Natural killer cell treated with Interleukin-12 subunit alpha and Interleukin-12 subunit beta and Interleukin-15 and Interleukin-18, amount 100 ng/mL, for 72 hours (primary cell): Measurements from ENCODE around the gene ACAT2. TPM values are rescaled to one million over a fixed set of nuclear protein-coding genes. Genes with fewer than 3 reads are reported as not detected.
"Not testable (repeated sequence)": the region's sequence is repeated elsewhere in the genome, so short reads cannot be mapped to it uniquely, and the experiment has no call there.

ENCODE experiments used
- ATAC-seq, 2 donors: fragments of 150-1000 bp; cut with Tn5 transposase in 1 of 2; sonication (Bioruptor Pico), chemical (Tn5 transposase) in 1 of 2; 2 replicates each; pipeline ENCODE4 v1.10.0; 2021
- DNase-seq: peaks from one replicate; pipeline ENCODE4 v3.0.0; 2022; ENCODE audit warnings: low spot score
- H3K27ac Mint-ChIP-seq, 2 donors: 1 replicate in 1 of 2; 2 replicates in 1 of 2; pipeline ENCODE4 v1.8.0; 2022; ENCODE audit warnings: mixed read lengths in 2 of 2, mild to moderate bottlenecking in 1 of 2, moderate library complexity in 1 of 2
- H3K27me3 Mint-ChIP-seq, 2 donors: 1 replicate in 1 of 2; 2 replicates in 1 of 2; pipeline ENCODE4 v1.8.0; 2022; ENCODE audit warnings: mixed read lengths in 2 of 2
- H3K36me3 Mint-ChIP-seq: one replicate; pipeline ENCODE4 v1.8.0; 2022; ENCODE audit warnings: mixed read lengths
- H3K4me1 Mint-ChIP-seq, 2 donors: 1 replicate in 1 of 2; 2 replicates in 1 of 2; pipeline ENCODE4 v1.8.0; 2022; ENCODE audit warnings: low read depth in 2 of 2, mixed read lengths in 2 of 2, mild to moderate bottlenecking in 1 of 2
- H3K4me3 Mint-ChIP-seq: one replicate; pipeline ENCODE4 v1.8.0; 2022; ENCODE audit warnings: mixed read lengths
- H3K9me3 Mint-ChIP-seq: 2 replicates; pipeline ENCODE4 v1.8.0; 2022; ENCODE audit warnings: mixed read lengths
- total RNA-seq, 2 donors: library from RNA; stranded (reverse); gene quantifications; one replicate each; pipeline ENCODE4 v1.2.3, GENCODE V29; 2022

The ACAT2 gene
- total RNA-seq, 2 donors from 2014 or later: 70.0 to 88.7 TPM

GRCh38 chr6:159746759-159747158 lies 15.1 kb upstream of the ACAT2 start:
- no peak for DNase-seq
- peaks cover 12 to 14% of the 10 kb centered on the region in 2 donors for H3K4me1 Mint-ChIP-seq
- no peak for ATAC-seq
- H3K9me3 Mint-ChIP-seq: no peaks in the 10 kb centered on the region
- H3K4me3 Mint-ChIP-seq: no peak overlapping the region
- H3K36me3 Mint-ChIP-seq: peaks cover 39% of the 10 kb centered on the region
- H3K27me3 Mint-ChIP-seq: no peaks in the 10 kb centered on the region
- no peak overlapping the region for H3K27ac Mint-ChIP-seq

GRCh38 chr6:159748127-159748526 lies 13.7 kb upstream of the ACAT2 start:
- Mint-ChIP-seq H3K36me3 (peaks cover 42% of the 10 kb centered on the region), H3K4me1 (peaks cover 12 to 14% of the 10 kb centered on the region in 2 donors), H3K27ac (peak overlapping the region in 1 of 2 donors; percentile 39)
- ATAC-seq, H3K9me3 Mint-ChIP-seq, H3K27me3 Mint-ChIP-seq, H3K4me3 Mint-ChIP-seq, DNase-seq: not testable (repeated sequence)

DNA sequence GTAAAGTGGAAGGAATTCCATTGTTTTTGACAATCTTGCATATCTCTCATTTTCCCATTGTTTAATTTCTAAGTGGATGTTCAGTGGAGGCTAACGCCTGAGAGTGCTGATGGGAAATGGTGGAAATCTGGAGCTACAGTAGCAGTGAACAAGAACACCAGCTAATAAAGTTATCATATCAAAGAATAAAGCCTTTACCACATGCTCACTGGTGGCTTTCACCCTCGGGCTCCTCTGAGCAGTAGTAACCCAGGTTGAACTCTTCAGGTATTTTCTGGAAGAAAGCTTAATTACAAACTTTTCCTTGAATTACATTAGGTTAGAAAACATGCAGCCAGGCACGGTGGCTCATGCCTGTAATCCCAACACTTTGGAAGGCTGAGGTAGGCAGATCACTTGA lies 10.4 kb upstream of the ACAT2 start:
- no peak for ATAC-seq

GRCh38 chr6:159753081-159753872 lies 8.6 kb upstream of the ACAT2 start:
- H3K4me3 Mint-ChIP-seq: no peak overlapping the region
- ATAC-seq (no peak), DNase-seq (no peak)
- peaks cover 2 to 3% of the 10 kb centered on the region in 2 donors for H3K4me1 Mint-ChIP-seq
- no peaks in the 10 kb centered on the region for H3K9me3 Mint-ChIP-seq
- peaks cover 31% of the 10 kb centered on the region for H3K36me3 Mint-ChIP-seq
- H3K27me3 Mint-ChIP-seq: no peaks in the 10 kb centered on the region
- H3K27ac Mint-ChIP-seq: peak overlapping the region in 1 of 2 donors; percentile 42

More for the DNA sequence above, 10.4 kb upstream of the ACAT2 start:
- H3K9me3 Mint-ChIP-seq: no peaks in the 10 kb centered on the region
- H3K4me1 Mint-ChIP-seq: no peaks in the 10 kb centered on the region
- no peak overlapping the region for H3K27ac Mint-ChIP-seq
- H3K27me3 Mint-ChIP-seq: no peaks in the 10 kb centered on the region
- peaks cover 34% of the 10 kb centered on the region for H3K36me3 Mint-ChIP-seq
- DNase-seq: no peak
- H3K4me3 Mint-ChIP-seq: no peak overlapping the region

- Mint-ChIP-seq H3K4me3 (no peak overlapping the region), H3K27me3 (no peaks in the 10 kb centered on the region), H3K36me3 (peaks cover 29% of the 10 kb centered on the region), H3K4me1 (peaks cover 7% of the 10 kb centered on the region in 2 donors), H3K27ac (peak overlapping the region in 1 of 2 donors; percentile 42), H3K9me3 (no peaks in the 10 kb centered on the region)
- no peak for DNase-seq
- ATAC-seq: no peak
Measured at GRCh38 chr6:159754401-159754800, 7.4 kb upstream of the ACAT2 start.

GRCh38 chr6:159754959-159755914 lies 6.6 kb upstream of the ACAT2 start:
- Mint-ChIP-seq H3K4me3 (no peak overlapping the region), H3K27ac (peak overlapping the region in 1 of 2 donors; percentile 32), H3K36me3 (peaks cover 30% of the 10 kb centered on the region), H3K9me3 (no peaks in the 10 kb centered on the region), H3K27me3 (no peaks in the 10 kb centered on the region), H3K4me1 (peaks cover 12 to 13% of the 10 kb centered on the region in 2 donors)
- DNase-seq (no peak), ATAC-seq (no peak)

DNA sequence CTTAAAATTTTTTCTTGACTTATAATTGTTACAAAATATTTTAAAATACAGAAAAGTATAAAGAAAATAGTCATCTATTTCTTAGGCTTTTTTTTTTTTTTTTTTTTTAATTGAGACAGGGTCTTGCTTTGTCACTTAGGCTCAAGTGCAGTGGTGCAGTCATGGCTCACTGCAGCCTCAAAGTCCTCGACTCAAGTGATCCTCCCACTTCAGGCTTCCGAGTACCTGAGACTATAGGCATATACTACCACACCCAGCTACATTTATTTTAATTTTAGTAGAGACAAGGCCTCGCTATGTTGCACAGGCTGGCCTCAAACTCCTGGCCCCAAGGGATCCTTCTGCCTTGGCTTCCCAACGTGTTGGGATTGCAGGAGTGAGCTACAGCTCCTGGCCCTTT lies 5.3 kb upstream of the ACAT2 start:
- Mint-ChIP-seq H3K4me3 (no peak overlapping the region), H3K27me3 (no peaks in the 10 kb centered on the region), H3K9me3 (no peaks in the 10 kb centered on the region), H3K27ac (no peak overlapping the region), H3K36me3 (peaks cover 30% of the 10 kb centered on the region), H3K4me1 (peaks cover 23 to 25% of the 10 kb centered on the region in 2 donors)
- ATAC-seq (no peak), DNase-seq (no peak)

- peak overlapping the region; percentile 29 to 62 for H3K27ac Mint-ChIP-seq
- H3K27me3 Mint-ChIP-seq: no peaks in the 10 kb centered on the region
- DNase-seq: no peak
- no peaks in the 10 kb centered on the region for H3K9me3 Mint-ChIP-seq
- H3K4me3 Mint-ChIP-seq: no peak overlapping the region
- ATAC-seq: no peak
- peaks cover 30% of the 10 kb centered on the region for H3K36me3 Mint-ChIP-seq
- peaks cover 32% of the 10 kb centered on the region in 2 donors for H3K4me1 Mint-ChIP-seq
Measured at GRCh38 chr6:159758031-159759001, 3.5 kb upstream of the ACAT2 start.

GRCh38 chr6:159759645-159760044 lies 2.2 kb upstream of the ACAT2 start:
- Mint-ChIP-seq H3K36me3 (peaks cover 28% of the 10 kb centered on the region), H3K9me3 (no peaks in the 10 kb centered on the region), H3K27ac (peak overlapping the region; percentile 53 to 89), H3K27me3 (no peaks in the 10 kb centered on the region), H3K4me3 (peak overlapping the region; percentile 48), H3K4me1 (peaks cover 32% of the 10 kb centered on the region in 2 donors)
- ATAC-seq (no peak), DNase-seq (no peak)

GRCh38 chr6:159760602-159761057 lies 1.2 kb upstream of the ACAT2 start:
- peaks cover 23% of the 10 kb centered on the region for H3K36me3 Mint-ChIP-seq
- peak overlapping the region; percentile 90 for H3K4me3 Mint-ChIP-seq
- no peak for ATAC-seq
- peak overlapping the region; percentile 53 to 89 for H3K27ac Mint-ChIP-seq
- H3K27me3 Mint-ChIP-seq: no peaks in the 10 kb centered on the region
- peaks cover 32% of the 10 kb centered on the region in 2 donors for H3K4me1 Mint-ChIP-seq
- H3K9me3 Mint-ChIP-seq: no peaks in the 10 kb centered on the region
- no peak for DNase-seq

- ATAC-seq: peak in 1 of 2 donors; percentile 2
Measured at GRCh38 chr6:159761129-159761872, 544 bp upstream of the ACAT2 start.

DNA sequence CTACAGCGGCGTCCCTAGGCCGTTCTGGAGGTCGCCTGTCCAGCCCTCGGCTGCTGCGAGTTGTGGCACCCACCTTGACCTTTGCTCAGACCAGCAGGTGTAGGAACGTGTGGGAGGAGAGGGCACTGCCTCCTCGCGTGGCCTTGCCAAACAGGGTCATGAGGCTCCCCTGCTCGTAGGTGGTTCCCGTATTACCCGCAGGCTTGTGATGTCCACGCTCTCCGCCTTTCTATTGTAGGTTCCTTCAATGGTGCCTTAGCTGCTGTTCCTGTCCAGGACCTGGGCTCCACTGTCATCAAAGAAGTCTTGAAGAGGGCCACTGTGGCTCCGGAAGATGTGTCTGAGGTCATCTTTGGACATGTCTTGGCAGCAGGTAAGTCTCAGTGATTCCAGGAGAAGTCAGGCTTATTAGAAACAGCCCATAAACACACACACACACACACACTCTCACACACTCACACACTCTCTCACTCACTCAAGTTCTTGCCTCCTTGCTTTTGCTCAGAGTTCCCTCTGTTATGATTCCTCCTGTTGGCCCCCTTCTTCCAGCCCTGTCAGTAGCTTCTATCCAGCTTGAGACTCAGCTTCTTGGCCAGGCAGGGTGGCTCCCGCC lies 942 bp downstream of the ACAT2 start:
- ATAC-seq (no peak), DNase-seq (no peak)
- H3K9me3 Mint-ChIP-seq: no peaks in the 10 kb centered on the region
- H3K4me3 Mint-ChIP-seq: peak overlapping the region; percentile 90
- H3K36me3 Mint-ChIP-seq: peaks cover 24% of the 10 kb centered on the region
- no peaks in the 10 kb centered on the region for H3K27me3 Mint-ChIP-seq
- H3K27ac Mint-ChIP-seq: peak overlapping the region; percentile 53 to 89
- peaks cover 32% of the 10 kb centered on the region in 2 donors for H3K4me1 Mint-ChIP-seq

More at GRCh38 chr6:159761129-159761872, 544 bp upstream of the ACAT2 start:
- H3K9me3 Mint-ChIP-seq: no peaks in the 10 kb centered on the region
- peak overlapping the region; percentile 53 to 89 for H3K27ac Mint-ChIP-seq
- no peaks in the 10 kb centered on the region for H3K27me3 Mint-ChIP-seq
- peaks cover 32% of the 10 kb centered on the region in 2 donors for H3K4me1 Mint-ChIP-seq
- peaks cover 20% of the 10 kb centered on the region for H3K36me3 Mint-ChIP-seq
- DNase-seq: no peak
- peak overlapping the region; percentile 90 for H3K4me3 Mint-ChIP-seq
